Measurements from ENCODE around the gene MAD1L1.

Gene MAD1L1

GRCh38 chr7:2011266-2012043 is 221.3 kb downstream of the MAD1L1 start:
- FAIRE-seq (no peak), DNase-seq (ENCODE audit: insufficient read length) (no peak)
- TF ChIP-seq TAF1 (IDR thresholded peaks at IDR 0.05; ENCODE audit: borderline replicate concordance, low read depth, low read length) (no peak), POLR2AphosphoS5 (IDR thresholded peaks at IDR 0.05; ENCODE audit: low read depth, low read length) (no peak), POLR2A (IDR thresholded peaks at IDR 0.05; ENCODE audit: low read depth, low read length) (no peak)

GRCh38 chr7:2010551-2011265 is 222.0 kb downstream of the MAD1L1 start:
- DNase-seq (ENCODE audit: insufficient read length) (no peak), FAIRE-seq (no peak)
- TF ChIP-seq POLR2A (IDR thresholded peaks at IDR 0.05; ENCODE audit: low read depth, low read length) (no peak), TAF1 (IDR thresholded peaks at IDR 0.05; ENCODE audit: borderline replicate concordance, low read depth, low read length) (no peak), POLR2AphosphoS5 (IDR thresholded peaks at IDR 0.05; ENCODE audit: low read depth, low read length) (no peak)

GRCh38 chr7:2010101-2010500 is 222.6 kb downstream of the MAD1L1 start:
- TF ChIP-seq TAF1 (IDR thresholded peaks at IDR 0.05; ENCODE audit: borderline replicate concordance, low read depth, low read length) (no peak), POLR2A (IDR thresholded peaks at IDR 0.05; ENCODE audit: low read depth, low read length) (no peak), POLR2AphosphoS5 (IDR thresholded peaks at IDR 0.05; ENCODE audit: low read depth, low read length) (no peak)
- FAIRE-seq (no peak), DNase-seq (ENCODE audit: insufficient read length) (no peak)

GRCh38 chr7:2009541-2010001 is 223.2 kb downstream of the MAD1L1 start:
- TF ChIP-seq POLR2AphosphoS5 (IDR thresholded peaks at IDR 0.05; ENCODE audit: low read depth, low read length) (no peak), POLR2A (IDR thresholded peaks at IDR 0.05; ENCODE audit: low read depth, low read length) (no peak), TAF1 (IDR thresholded peaks at IDR 0.05; ENCODE audit: borderline replicate concordance, low read depth, low read length) (no peak)
- FAIRE-seq (no peak), DNase-seq (ENCODE audit: insufficient read length) (no peak)

- DNase-seq (ENCODE audit: insufficient read length) = no peak
- no peak for TF ChIP-seq POLR2AphosphoS5 (IDR thresholded peaks at IDR 0.05; ENCODE audit: low read depth, low read length)
- no peak for TF ChIP-seq POLR2A (IDR thresholded peaks at IDR 0.05; ENCODE audit: low read depth, low read length)
- no peak for TF ChIP-seq TAF1 (IDR thresholded peaks at IDR 0.05; ENCODE audit: borderline replicate concordance, low read depth, low read length)
- no peak for FAIRE-seq
Measured at GRCh38 chr7:2008936-2009540, 223.7 kb downstream of the MAD1L1 start.

- no peak for TF ChIP-seq POLR2AphosphoS5 (IDR thresholded peaks at IDR 0.05; ENCODE audit: low read depth, low read length)
- no peak for TF ChIP-seq POLR2A (IDR thresholded peaks at IDR 0.05; ENCODE audit: low read depth, low read length)
- TF ChIP-seq TAF1 (IDR thresholded peaks at IDR 0.05; ENCODE audit: borderline replicate concordance, low read depth, low read length) = no peak
- FAIRE-seq (no peak), DNase-seq (ENCODE audit: insufficient read length) (no peak)
Measured at GRCh38 chr7:2008101-2008935, 224.4 kb downstream of the MAD1L1 start.

GRCh38 chr7:2007551-2007950 is 225.2 kb downstream of the MAD1L1 start:
- FAIRE-seq = no peak
- TF ChIP-seq TAF1 (IDR thresholded peaks at IDR 0.05; ENCODE audit: borderline replicate concordance, low read depth, low read length) = no peak
- no peak for DNase-seq (ENCODE audit: insufficient read length)

GRCh38 chr7:2006921-2007381 is 225.8 kb downstream of the MAD1L1 start:
- FAIRE-seq = no peak
- no peak for DNase-seq (ENCODE audit: insufficient read length)
- TF ChIP-seq POLR2AphosphoS5 (IDR thresholded peaks at IDR 0.05; ENCODE audit: low read depth, low read length) (no peak), POLR2A (IDR thresholded peaks at IDR 0.05; ENCODE audit: low read depth, low read length) (no peak), TAF1 (IDR thresholded peaks at IDR 0.05; ENCODE audit: borderline replicate concordance, low read depth, low read length) (no peak)

- DNase-seq (ENCODE audit: insufficient read length) (no peak), FAIRE-seq (no peak)
- TF ChIP-seq POLR2AphosphoS5 (IDR thresholded peaks at IDR 0.05; ENCODE audit: low read depth, low read length) = no peak
- no peak for TF ChIP-seq POLR2A (IDR thresholded peaks at IDR 0.05; ENCODE audit: low read depth, low read length)
- no peak for TF ChIP-seq TAF1 (IDR thresholded peaks at IDR 0.05; ENCODE audit: borderline replicate concordance, low read depth, low read length)
Measured at GRCh38 chr7:2006231-2006771, 226.4 kb downstream of the MAD1L1 start.

GRCh38 chr7:2005786-2006185 is 227.0 kb downstream of the MAD1L1 start:
- FAIRE-seq (no peak), DNase-seq (ENCODE audit: insufficient read length) (no peak)
- no peak for TF ChIP-seq POLR2AphosphoS5 (IDR thresholded peaks at IDR 0.05; ENCODE audit: low read depth, low read length)
- no peak for TF ChIP-seq TAF1 (IDR thresholded peaks at IDR 0.05; ENCODE audit: borderline replicate concordance, low read depth, low read length)
- TF ChIP-seq POLR2A (IDR thresholded peaks at IDR 0.05; ENCODE audit: low read depth, low read length) = no peak
